Measurements from ENCODE around the gene LHX6.

DNA sequence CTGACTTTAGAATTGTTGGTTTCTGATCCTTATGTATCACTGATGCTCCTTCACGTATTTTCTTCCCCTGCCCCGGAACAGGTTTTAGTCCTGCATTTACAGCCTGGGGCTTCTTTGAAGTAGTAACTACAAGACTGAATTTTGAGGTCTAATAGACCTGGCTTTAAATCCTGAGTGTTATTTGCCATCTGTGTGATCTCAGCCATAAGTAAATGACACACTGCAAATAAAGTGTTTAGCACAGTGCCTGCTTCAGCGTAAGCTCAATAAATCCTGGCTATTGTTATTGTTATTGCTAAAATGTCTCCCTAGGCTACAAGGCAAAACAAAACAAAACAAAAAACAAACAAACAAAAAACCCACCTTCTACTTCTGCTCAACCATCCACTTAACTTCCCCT lies 15.6 kb upstream of the LHX6 start:
- no peak for TF ChIP-seq POLR2A (IDR thresholded peaks at IDR 0.05)
- TF ChIP-seq, protein P1, sequence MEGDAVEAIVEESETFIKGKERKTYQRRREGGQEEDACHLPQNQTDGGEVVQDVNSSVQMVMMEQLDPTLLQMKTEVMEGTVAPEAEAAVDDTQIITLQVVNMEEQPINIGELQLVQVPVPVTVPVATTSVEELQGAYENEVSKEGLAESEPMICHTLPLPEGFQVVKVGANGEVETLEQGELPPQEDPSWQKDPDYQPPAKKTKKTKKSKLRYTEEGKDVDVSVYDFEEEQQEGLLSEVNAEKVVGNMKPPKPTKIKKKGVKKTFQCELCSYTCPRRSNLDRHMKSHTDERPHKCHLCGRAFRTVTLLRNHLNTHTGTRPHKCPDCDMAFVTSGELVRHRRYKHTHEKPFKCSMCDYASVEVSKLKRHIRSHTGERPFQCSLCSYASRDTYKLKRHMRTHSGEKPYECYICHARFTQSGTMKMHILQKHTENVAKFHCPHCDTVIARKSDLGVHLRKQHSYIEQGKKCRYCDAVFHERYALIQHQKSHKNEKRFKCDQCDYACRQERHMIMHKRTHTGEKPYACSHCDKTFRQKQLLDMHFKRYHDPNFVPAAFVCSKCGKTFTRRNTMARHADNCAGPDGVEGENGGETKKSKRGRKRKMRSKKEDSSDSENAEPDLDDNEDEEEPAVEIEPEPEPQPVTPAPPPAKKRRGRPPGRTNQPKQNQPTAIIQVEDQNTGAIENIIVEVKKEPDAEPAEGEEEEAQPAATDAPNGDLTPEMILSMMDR (IDR thresholded peaks at IDR 0.05), result no peak
